Cardiac muscle cell (in vitro differentiated cells and primary cell): ENCODE results near the gene SFSWAP. TPM values are rescaled to one million over a fixed set of nuclear protein-coding genes. Genes with fewer than 3 reads are reported as not detected.
"Not testable (repeated sequence)": the region's sequence is repeated elsewhere in the genome, so short reads cannot be mapped to it uniquely, and the experiment has no call there.

Experiments
- DNase-seq, 2 donors: peaks; one replicate each; pipeline versions ENCODE4 v3.0.0 to v3.0.0-alpha.2; 2010 to 2017; ENCODE audit warnings: low read depth in 1 of 2, low spot score in 1 of 2
- H3K27ac ChIP-seq: fragments of 200-600 bp; sonication (generic); 2 replicates; pipeline ENCODE4 v1.5.1; 2016
- H3K27me3 ChIP-seq: fragments of 200-600 bp; sonication (generic); 2 replicates; pipeline ENCODE4 v1.6.0; 2016; ENCODE audit warnings: control low read depth
- H3K36me3 ChIP-seq: fragments of 200-600 bp; sonication (generic); 2 replicates; pipeline ENCODE4 v1.5.1; 2016; ENCODE audit warnings: control low read depth
- H3K4me1 ChIP-seq: fragments of 200-600 bp; sonication (generic); 2 replicates; pipeline ENCODE4 v1.8.1; 2017; ENCODE audit warnings: low read depth, mild to moderate bottlenecking, mixed run types
- H3K4me3 ChIP-seq: fragments of 200-600 bp; sonication (generic); 2 replicates; pipeline ENCODE4 v1.5.1; 2016; ENCODE audit warnings: mild to moderate bottlenecking
- H3K9me3 ChIP-seq: fragments of 200-600 bp; sonication (generic); 2 replicates; pipeline ENCODE4 v1.5.1; 2017; ENCODE audit warnings: low read depth, mild to moderate bottlenecking, control low read depth
- CTCF ChIP-seq: IDR thresholded peaks from 2 replicates; pipeline ENCODE4 v1.5.1; 2012; ENCODE audit warnings: low read depth, mild to moderate bottlenecking, low read length
- polyA plus RNA-seq: library from polyadenylated mRNA; unstranded; fragments of >200 nt; fragmentation: Nextera tagmentation; extraction: Ambion mirVana; gene quantifications from 2 replicates; pipeline ENCODE4 v1.2.1, GENCODE V29; 2016
- total RNA-seq: library from RNA; depleted of rRNA; stranded (reverse); fragments of >200 nt; gene quantifications from 2 replicates; pipeline ENCODE4 v1.2.3, GENCODE V29; 2016

SFSWAP gene
- total and polyA plus RNA-seq, 2 experiments from 2014 or later, result 24.1 to 44.8 TPM

- Histone ChIP-seq H3K27ac (no peak overlapping the region), H3K27me3 (no peaks in the 10 kb centered on the region), H3K9me3 (no peaks in the 10 kb centered on the region), H3K4me3 (no peak overlapping the region), H3K4me1 (no peaks in the 10 kb centered on the region), H3K36me3 (peaks cover 34% of the 10 kb centered on the region)
- DNase-seq, result no peak
- TF ChIP-seq CTCF, result no peak
These were observed 24.9 kb downstream of the SFSWAP start for GRCh38 chr12:131735476-131736445.

- Histone ChIP-seq H3K9me3 (no peaks in the 10 kb centered on the region), H3K36me3 (peaks cover 27% of the 10 kb centered on the region), H3K27me3 (no peaks in the 10 kb centered on the region), H3K4me3 (no peak overlapping the region), H3K4me1 (no peaks in the 10 kb centered on the region), H3K27ac (no peak overlapping the region)
- no peak for DNase-seq
- TF ChIP-seq CTCF, result no peak
These were observed 25.7 kb downstream of the SFSWAP start for GRCh38 chr12:131736446-131737149.

GRCh38 chr12:131737150-131737827, 26.4 kb downstream of the SFSWAP start:
- DNase-seq, result peak in 1 of 2 donors; percentile 8
- H3K4me3 ChIP-seq, result no peak overlapping the region
- H3K4me1 ChIP-seq, result no peaks in the 10 kb centered on the region
- H3K9me3 ChIP-seq, result no peaks in the 10 kb centered on the region
- no peak overlapping the region for H3K27ac ChIP-seq
- H3K36me3 ChIP-seq, result peaks cover 27% of the 10 kb centered on the region
- TF ChIP-seq CTCF, result no peak
- H3K27me3 ChIP-seq, result no peaks in the 10 kb centered on the region

GRCh38 chr12:131738196-131738595, 27.3 kb downstream of the SFSWAP start:
- H3K27ac ChIP-seq, result no peak overlapping the region
- H3K4me3 ChIP-seq, result no peak overlapping the region
- no peak for TF ChIP-seq CTCF
- H3K27me3 ChIP-seq, result no peaks in the 10 kb centered on the region
- H3K4me1 ChIP-seq, result no peaks in the 10 kb centered on the region
- H3K9me3 ChIP-seq, result no peaks in the 10 kb centered on the region
- peaks cover 22% of the 10 kb centered on the region for H3K36me3 ChIP-seq
- no peak for DNase-seq

GRCh38 chr12:131740626-131741025, 29.7 kb downstream of the SFSWAP start:
- H3K27me3 ChIP-seq, result no peaks in the 10 kb centered on the region
- H3K36me3 ChIP-seq, result peaks cover 12% of the 10 kb centered on the region
- no peaks in the 10 kb centered on the region for H3K9me3 ChIP-seq
- no peak for DNase-seq
- no peaks in the 10 kb centered on the region for H3K4me1 ChIP-seq
- no peak overlapping the region for H3K27ac ChIP-seq
- H3K4me3 ChIP-seq, result no peak overlapping the region
- TF ChIP-seq CTCF, result no peak

GRCh38 chr12:131742761-131743160, 31.9 kb downstream of the SFSWAP start:
- H3K36me3 ChIP-seq, result peaks cover 12% of the 10 kb centered on the region
- not testable (repeated sequence) for H3K4me3 ChIP-seq, H3K9me3 ChIP-seq, H3K4me1 ChIP-seq, DNase-seq, H3K27ac ChIP-seq, H3K27me3 ChIP-seq

GRCh38 chr12:131743410-131743809, 32.5 kb downstream of the SFSWAP start:
- not testable (repeated sequence) for H3K27ac ChIP-seq, H3K9me3 ChIP-seq, H3K27me3 ChIP-seq, H3K4me1 ChIP-seq, H3K4me3 ChIP-seq, DNase-seq
- peaks cover 12% of the 10 kb centered on the region for H3K36me3 ChIP-seq

- DNase-seq, H3K27ac ChIP-seq, H3K27me3 ChIP-seq, H3K4me3 ChIP-seq, H3K9me3 ChIP-seq, H3K4me1 ChIP-seq: not testable (repeated sequence)
- H3K36me3 ChIP-seq, result peaks cover 12% of the 10 kb centered on the region
These were observed 33.0 kb downstream of the SFSWAP start for GRCh38 chr12:131743880-131744279.
